IPS-20b (cell line): Measurements from ENCODE around the gene RANBP1.

ENCODE experiments used
- H3K27ac ChIP-seq: one replicate; pipeline ENCODE4 v1.5.1; 2013; ENCODE audit warnings: low read length
- H3K27me3 ChIP-seq: 2 replicates; pipeline ENCODE4 v1.6.1; 2013; ENCODE audit warnings: mild to moderate bottlenecking, low read length, inconsistent platforms; ENCODE audit not compliant: insufficient read depth
- H3K36me3 ChIP-seq: 2 replicates; pipeline ENCODE4 v1.6.1; 2013; ENCODE audit warnings: low read depth, mild to moderate bottlenecking, inconsistent platforms, low read length, moderate library complexity; ENCODE audit not compliant: insufficient read depth
- H3K4me1 ChIP-seq: 2 replicates; pipeline ENCODE4 v1.6.1; 2013; ENCODE audit warnings: mild to moderate bottlenecking, control low read depth, inconsistent platforms, low read length, moderate library complexity; ENCODE audit not compliant: insufficient read depth
- H3K4me3 ChIP-seq: 2 replicates; pipeline ENCODE4 v1.5.1; 2013; ENCODE audit warnings: mild to moderate bottlenecking, low read length, inconsistent platforms
- H3K9ac ChIP-seq: 2 replicates; pipeline ENCODE4 v1.6.1; 2013; ENCODE audit warnings: low read depth, mild to moderate bottlenecking, inconsistent platforms, low read length, moderate library complexity
- H3K9me3 ChIP-seq: 2 replicates; pipeline ENCODE4 v1.6.1; 2013; ENCODE audit warnings: mild to moderate bottlenecking, low read depth, low read length, inconsistent platforms; ENCODE audit not compliant: insufficient read depth

RANBP1 gene

GRCh38 chr22:20138417-20138738, 22.5 kb downstream of the RANBP1 start:
- no peaks in the 10 kb centered on the region for H3K4me1 ChIP-seq

DNA sequence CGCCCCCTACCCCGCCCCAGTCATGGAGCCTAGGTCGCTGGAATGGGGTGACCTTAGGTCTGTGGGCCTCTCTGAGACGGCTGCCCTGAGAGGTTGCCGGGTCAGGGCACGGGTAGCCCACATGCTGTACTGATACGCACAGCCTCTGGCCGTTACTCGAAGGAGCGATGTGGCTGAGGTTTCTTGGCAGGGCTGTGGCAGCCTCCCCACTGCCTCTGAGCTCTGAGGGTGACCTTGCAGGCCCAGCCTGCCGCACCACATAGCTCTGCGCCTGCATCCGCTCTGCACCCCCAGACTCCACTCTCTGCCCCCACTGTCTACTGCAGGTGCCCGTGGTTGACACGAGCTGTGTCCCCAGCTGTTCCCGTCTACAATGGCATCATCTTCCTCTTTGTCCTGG, 23.0 kb downstream of the RANBP1 start:
- no peaks in the 10 kb centered on the region for H3K9me3 ChIP-seq
- no peak overlapping the region for H3K9ac ChIP-seq
- no peaks in the 10 kb centered on the region for H3K4me1 ChIP-seq

More at GRCh38 chr22:20138417-20138738, 22.5 kb downstream of the RANBP1 start:
- no peaks in the 10 kb centered on the region for H3K36me3 ChIP-seq
- H3K9me3 ChIP-seq = no peaks in the 10 kb centered on the region
- no peaks in the 10 kb centered on the region for H3K27me3 ChIP-seq
- H3K9ac ChIP-seq = no peak overlapping the region; the same call in 1 of the 2 replicates
- H3K4me3 ChIP-seq = no peak overlapping the region
- H3K27ac ChIP-seq = no peak overlapping the region

DNA sequence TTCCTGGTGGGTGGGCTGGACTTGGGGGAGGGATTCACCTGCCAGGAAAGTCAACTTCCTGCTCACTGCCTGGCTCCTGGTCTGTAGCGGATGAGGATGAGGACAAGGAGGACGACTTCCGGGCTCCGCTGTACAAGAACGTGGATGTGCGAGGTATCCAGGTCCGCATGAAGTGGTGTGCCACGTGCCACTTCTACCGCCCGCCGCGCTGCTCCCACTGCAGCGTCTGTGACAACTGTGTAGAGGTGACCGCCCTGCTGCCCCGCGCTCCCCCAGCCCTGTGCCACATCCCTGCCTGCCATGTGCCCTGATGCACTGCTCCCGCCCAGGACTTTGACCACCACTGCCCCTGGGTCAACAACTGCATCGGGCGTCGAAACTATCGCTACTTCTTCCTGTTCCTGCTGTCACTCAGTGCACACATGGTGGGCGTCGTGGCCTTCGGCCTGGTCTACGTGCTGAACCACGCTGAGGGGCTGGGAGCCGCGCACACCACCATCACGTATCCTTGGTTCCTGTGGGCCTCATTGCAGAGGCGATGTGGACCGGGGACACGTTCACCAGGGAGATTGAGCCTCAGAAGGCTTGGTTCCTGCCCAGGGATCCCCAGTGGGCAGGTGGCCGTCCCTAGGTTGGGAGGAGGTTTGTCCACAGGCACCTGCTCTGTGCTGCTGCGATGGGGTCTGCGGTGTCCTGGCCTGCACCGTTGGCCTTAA, 23.6 kb downstream of the RANBP1 start:
- Histone ChIP-seq H3K9me3 (no peaks in the 10 kb centered on the region), H3K4me1 (no peaks in the 10 kb centered on the region), H3K4me3 (no peak overlapping the region), H3K9ac (no peak overlapping the region), H3K27ac (no peak overlapping the region), H3K36me3 (no peaks in the 10 kb centered on the region), H3K27me3 (no peaks in the 10 kb centered on the region)

More for the DNA sequence above, 23.0 kb downstream of the RANBP1 start:
- Histone ChIP-seq H3K27ac (no peak overlapping the region), H3K4me3 (no peak overlapping the region), H3K36me3 (no peaks in the 10 kb centered on the region), H3K27me3 (no peaks in the 10 kb centered on the region)

- H3K4me3 ChIP-seq = no peak overlapping the region
- H3K27me3 ChIP-seq = no peaks in the 10 kb centered on the region
- no peaks in the 10 kb centered on the region for H3K9me3 ChIP-seq
- no peak overlapping the region for H3K27ac ChIP-seq
- H3K36me3 ChIP-seq = no peaks in the 10 kb centered on the region
- no peaks in the 10 kb centered on the region for H3K4me1 ChIP-seq
- no peak overlapping the region for H3K9ac ChIP-seq
These were observed 24.2 kb downstream of the RANBP1 start for GRCh38 chr22:20140107-20140445.

- Histone ChIP-seq H3K9ac (no peak overlapping the region), H3K4me1 (no peaks in the 10 kb centered on the region), H3K27me3 (no peaks in the 10 kb centered on the region), H3K9me3 (no peaks in the 10 kb centered on the region), H3K36me3 (no peaks in the 10 kb centered on the region), H3K4me3 (no peak overlapping the region), H3K27ac (no peak overlapping the region)
These were observed 24.6 kb downstream of the RANBP1 start for GRCh38 chr22:20140521-20140964.

DNA sequence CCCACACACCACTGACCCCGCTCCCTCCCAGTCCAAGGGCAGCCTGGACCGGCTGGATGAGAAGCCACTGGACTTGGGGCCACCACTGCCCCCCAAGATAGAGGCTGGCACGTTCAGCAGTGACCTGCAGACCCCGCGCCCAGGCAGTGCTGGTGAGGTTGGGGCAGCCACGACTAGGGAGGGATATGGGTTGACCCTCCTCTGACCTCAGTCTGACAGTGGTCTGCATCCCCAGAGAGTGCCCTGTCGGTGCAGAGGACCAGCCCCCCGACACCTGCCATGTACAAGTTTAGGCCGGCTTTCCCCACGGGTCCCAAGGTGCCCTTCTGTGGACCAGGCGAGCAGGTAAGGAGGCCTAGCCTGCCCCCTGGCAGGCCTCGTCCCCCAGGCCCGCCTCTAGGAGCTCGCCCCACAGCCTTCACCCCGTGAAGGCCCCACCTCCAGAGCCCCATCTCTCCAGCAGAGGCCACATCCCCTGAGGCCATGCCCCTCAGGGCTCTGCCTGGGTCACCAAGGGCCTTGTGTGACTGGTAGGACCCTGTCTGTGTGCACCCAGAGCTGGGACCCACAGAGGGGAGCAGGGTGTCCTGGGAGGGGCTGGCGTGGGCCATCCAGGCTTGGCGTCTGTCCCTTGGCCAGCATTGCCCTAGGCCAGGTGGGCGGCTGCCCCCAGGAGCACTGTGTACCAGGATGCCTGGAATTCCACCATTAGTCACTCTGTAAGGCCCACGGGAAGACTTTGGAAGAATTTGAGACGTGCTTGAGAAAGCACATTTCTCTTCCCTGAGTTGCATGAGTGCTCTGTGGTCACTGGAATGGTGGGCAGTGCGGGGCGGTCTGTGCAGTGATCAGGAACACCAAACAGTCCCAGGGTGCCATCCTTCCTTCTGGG, 25.5 kb downstream of the RANBP1 start:
- H3K4me3 ChIP-seq = no peak overlapping the region
- H3K9ac ChIP-seq = no peak overlapping the region
- H3K36me3 ChIP-seq = no peaks in the 10 kb centered on the region
- no peaks in the 10 kb centered on the region for H3K9me3 ChIP-seq
- no peak overlapping the region for H3K27ac ChIP-seq
- H3K4me1 ChIP-seq = no peaks in the 10 kb centered on the region
- H3K27me3 ChIP-seq = no peaks in the 10 kb centered on the region

- Histone ChIP-seq H3K9me3 (no peaks in the 10 kb centered on the region), H3K4me3 (no peak overlapping the region), H3K4me1 (no peaks in the 10 kb centered on the region), H3K9ac (no peak overlapping the region), H3K27me3 (no peaks in the 10 kb centered on the region), H3K27ac (no peak overlapping the region), H3K36me3 (no peaks in the 10 kb centered on the region)
These were observed 27.1 kb downstream of the RANBP1 start for GRCh38 chr22:20142711-20143621.

DNA sequence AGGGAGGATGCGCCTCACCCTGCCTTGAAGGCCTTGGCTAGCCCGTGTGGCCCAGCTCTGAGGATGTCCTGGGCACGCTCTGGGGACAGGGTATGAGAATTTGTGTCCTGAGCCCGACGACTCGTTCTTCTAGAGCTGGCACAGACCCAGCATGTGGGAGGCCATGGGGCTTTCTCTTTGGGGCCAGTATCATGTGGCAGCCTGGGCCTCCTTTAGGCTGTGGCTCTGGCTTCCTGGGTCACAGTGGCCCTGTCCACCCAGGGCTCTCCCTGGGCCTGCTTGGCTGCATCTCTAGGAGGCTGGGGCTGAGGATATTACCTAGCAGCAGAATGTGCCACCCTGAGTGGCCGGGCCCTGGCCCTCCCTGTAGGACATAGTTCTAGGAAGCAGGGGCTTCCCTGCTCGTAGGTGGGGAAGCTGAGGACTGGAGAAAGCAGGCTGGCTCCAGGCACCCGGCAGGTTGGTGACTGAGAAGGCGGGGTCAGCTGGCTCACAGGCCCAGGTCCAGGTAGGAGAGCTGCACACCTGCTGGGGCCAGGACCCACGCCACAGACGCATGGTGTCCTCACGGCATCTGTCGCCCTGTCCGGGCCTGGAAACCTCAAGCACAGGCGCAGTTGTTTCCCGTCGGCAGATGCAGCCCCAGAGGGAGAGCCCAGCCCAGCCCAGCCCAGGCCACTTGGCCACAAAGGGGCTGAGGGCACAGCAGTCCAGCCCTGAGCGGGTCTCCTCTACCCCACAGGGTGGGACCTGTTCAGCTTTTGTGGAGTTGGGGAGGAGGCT, 28.2 kb downstream of the RANBP1 start:
- H3K9ac ChIP-seq = no peak overlapping the region
- no peaks in the 10 kb centered on the region for H3K36me3 ChIP-seq
- H3K4me1 ChIP-seq = no peaks in the 10 kb centered on the region
- no peak overlapping the region for H3K27ac ChIP-seq
- H3K9me3 ChIP-seq = no peaks in the 10 kb centered on the region
- no peaks in the 10 kb centered on the region for H3K27me3 ChIP-seq
- H3K4me3 ChIP-seq = no peak overlapping the region

DNA sequence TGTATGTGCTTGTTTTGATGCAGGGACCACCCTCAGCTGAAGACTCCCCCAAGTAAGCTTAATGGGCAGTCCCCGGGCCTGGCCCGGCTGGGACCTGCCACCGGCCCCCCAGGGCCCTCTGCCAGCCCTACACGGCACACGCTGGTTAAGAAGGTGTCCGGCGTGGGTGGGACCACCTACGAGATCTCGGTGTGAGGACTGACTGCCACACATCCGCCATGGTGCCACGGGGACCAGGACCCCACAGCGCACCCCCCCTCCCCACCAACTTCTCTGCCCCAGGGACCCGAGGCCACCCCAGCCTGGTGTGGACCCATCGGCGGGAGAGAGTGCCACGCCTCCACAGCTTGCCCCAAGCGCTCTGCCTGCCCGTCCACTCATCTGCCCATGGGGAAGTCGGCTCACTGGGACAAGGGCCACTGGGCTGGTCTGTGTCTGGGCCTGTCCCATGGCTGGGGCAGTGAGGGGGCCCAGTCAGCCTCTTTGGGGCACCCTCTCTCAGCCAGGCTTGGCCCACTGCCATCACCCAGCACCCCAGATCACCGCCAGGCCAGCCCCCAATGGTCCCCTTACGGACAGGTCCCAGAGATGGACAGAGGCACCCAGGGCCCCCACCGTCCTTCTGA, 29.4 kb downstream of the RANBP1 start:
- no peak overlapping the region for H3K9ac ChIP-seq
- no peaks in the 10 kb centered on the region for H3K9me3 ChIP-seq
- no peak overlapping the region for H3K27ac ChIP-seq
- no peaks in the 10 kb centered on the region for H3K4me1 ChIP-seq
- no peak overlapping the region for H3K4me3 ChIP-seq
- no peaks in the 10 kb centered on the region for H3K27me3 ChIP-seq
- no peaks in the 10 kb centered on the region for H3K36me3 ChIP-seq

DNA sequence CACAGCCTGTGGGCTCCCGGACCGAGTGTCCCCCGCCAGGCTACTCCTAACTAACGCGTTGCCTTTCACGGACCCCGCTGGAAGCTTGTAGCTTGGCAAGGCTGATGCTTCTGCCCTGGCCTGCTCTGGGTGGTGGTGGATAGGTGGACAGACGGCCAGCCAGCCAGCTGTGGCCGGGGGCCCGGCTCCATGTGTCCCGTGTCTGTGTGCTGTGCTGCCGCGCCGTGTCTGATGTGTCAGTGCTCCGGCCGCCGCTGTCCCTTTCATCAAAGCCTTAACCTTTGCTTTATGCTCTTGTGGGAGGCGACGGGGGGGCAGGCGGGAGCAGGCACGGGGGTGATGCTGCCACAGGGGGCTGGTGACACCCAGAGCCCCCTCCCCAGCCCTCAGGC, 29.9 kb downstream of the RANBP1 start:
- H3K9ac ChIP-seq = no peak overlapping the region
- no peaks in the 10 kb centered on the region for H3K27me3 ChIP-seq
- no peak overlapping the region for H3K4me3 ChIP-seq

DNA sequence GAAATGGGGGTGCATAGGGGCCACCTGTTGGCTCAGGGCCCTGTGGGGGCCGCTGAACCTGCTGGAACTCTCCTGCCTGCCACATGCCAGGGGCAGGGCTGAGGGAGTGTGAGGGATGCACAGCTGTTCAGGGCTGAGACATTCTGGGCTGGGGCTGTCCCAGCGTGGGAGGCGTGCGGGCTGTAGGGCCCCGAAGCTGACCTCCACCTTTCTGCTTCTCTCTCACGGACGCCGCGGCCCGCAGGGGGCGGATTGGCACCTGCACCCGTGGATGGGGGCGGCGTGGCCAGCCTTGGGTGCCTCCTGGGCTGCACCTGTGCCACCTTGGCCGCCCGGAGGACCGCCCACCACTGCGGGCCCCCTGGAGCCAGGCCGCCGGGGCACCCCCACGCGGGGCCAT, 30.9 kb downstream of the RANBP1 start:
- Histone ChIP-seq H3K4me1 (no peaks in the 10 kb centered on the region), H3K4me3 (no peak overlapping the region), H3K9ac (no peak overlapping the region), H3K9me3 (no peaks in the 10 kb centered on the region), H3K36me3 (no peaks in the 10 kb centered on the region), H3K27me3 (no peaks in the 10 kb centered on the region), H3K27ac (no peak overlapping the region)

More for the DNA sequence above, 29.9 kb downstream of the RANBP1 start:
- no peaks in the 10 kb centered on the region for H3K9me3 ChIP-seq
- H3K27ac ChIP-seq = no peak overlapping the region
- H3K36me3 ChIP-seq = no peaks in the 10 kb centered on the region
- no peaks in the 10 kb centered on the region for H3K4me1 ChIP-seq
